Mammary microvascular endothelial cell (primary cell): ENCODE results near the gene WDR6. TPM values are rescaled to one million over a fixed set of nuclear protein-coding genes. Genes with fewer than 3 reads are reported as not detected.

Experiments used
- total RNA-seq: library from RNA; depleted of rRNA; stranded (reverse); fragments of >200 nt; gene quantifications from 2 replicates; pipeline ENCODE4 v1.2.3, GENCODE V29; 2015

WDR6 gene, protein sequence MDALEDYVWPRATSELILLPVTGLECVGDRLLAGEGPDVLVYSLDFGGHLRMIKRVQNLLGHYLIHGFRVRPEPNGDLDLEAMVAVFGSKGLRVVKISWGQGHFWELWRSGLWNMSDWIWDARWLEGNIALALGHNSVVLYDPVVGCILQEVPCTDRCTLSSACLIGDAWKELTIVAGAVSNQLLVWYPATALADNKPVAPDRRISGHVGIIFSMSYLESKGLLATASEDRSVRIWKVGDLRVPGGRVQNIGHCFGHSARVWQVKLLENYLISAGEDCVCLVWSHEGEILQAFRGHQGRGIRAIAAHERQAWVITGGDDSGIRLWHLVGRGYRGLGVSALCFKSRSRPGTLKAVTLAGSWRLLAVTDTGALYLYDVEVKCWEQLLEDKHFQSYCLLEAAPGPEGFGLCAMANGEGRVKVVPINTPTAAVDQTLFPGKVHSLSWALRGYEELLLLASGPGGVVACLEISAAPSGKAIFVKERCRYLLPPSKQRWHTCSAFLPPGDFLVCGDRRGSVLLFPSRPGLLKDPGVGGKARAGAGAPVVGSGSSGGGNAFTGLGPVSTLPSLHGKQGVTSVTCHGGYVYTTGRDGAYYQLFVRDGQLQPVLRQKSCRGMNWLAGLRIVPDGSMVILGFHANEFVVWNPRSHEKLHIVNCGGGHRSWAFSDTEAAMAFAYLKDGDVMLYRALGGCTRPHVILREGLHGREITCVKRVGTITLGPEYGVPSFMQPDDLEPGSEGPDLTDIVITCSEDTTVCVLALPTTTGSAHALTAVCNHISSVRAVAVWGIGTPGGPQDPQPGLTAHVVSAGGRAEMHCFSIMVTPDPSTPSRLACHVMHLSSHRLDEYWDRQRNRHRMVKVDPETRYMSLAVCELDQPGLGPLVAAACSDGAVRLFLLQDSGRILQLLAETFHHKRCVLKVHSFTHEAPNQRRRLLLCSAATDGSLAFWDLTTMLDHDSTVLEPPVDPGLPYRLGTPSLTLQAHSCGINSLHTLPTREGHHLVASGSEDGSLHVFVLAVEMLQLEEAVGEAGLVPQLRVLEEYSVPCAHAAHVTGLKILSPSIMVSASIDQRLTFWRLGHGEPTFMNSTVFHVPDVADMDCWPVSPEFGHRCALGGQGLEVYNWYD
- 81.6 and 87.9 TPM in 2 replicates for total RNA-seq

DNA sequence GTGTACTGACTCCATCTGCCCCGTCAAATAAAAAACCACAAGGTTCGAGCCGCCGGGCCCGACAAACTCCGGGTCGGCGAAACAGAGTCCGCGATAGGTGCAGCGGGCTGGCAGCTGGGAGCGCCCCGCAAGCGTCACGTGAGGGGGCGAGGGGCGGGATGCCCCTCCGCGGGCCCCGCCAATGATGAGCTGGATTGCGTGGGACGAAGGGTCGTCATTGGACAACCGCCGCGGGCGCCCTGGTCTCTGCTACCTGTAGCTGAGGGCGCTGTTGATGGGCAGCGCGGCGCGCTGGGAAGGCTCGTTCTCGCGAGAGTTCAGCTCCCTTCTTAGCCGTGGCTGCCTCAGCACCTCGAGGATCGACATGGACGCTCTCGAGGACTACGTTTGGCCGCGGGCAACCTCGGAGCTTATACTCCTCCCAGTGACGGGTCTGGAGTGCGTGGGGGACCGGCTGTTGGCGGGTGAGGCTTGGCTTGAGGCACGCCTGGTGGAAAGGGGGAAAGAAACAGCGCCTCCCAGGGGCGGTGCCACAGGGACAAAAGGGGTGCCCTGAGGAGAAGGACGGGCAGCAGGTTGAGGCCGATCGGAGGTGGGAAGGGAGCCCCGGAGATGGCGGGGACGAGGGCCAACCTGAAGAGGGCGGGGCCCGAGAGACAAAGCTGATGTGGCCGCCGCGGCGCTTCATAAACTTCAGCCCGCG is at the start of gene WDR6:
Gene WDR6, plus strand, starts transcription at position 324 of the 703 bp plus-strand sequence. Its CDS starts 41 bp downstream, at position 365.

DNA sequence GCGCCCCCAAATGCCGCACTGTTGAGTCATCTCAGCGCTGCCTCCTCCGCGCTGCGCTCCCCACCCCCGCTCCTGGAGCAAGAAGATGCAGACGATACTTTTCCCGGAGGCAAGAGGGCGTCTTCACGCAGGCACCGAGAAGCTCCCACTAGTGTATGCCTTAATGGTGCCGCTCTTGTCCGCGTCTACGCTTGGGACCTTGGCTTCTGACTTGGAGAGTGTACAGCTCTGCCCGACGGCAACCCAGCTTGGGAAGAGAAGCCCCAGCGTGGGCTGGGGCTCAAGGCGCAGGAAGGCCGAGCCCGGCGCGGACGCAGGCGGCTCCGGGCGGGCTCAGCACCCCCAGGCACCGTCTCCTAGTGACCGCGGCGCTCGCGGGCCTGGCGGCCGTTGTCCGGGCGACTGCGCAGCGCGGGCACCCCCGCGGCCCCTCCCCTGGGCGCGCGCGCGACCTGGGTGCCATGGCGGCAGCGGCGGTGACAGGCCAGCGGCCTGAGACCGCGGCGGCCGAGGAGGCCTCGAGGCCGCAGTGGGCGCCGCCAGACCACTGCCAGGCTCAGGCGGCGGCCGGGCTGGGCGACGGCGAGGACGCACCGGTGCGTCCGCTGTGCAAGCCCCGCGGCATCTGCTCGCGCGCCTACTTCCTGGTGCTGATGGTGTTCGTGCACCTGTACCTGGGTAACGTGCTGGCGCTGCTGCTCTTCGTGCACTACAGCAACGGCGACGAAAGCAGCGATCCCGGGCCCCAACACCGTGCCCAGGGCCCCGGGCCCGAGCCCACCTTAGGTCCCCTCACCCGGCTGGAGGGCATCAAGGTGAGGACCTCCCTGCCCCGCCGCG is 17.2 kb upstream of the WDR6 start, which contains the start of gene P4HTM:
Gene P4HTM, plus strand, starts transcription at position 446 of the 840 bp plus-strand sequence. Its CDS starts 16 bp downstream, at position 462.

DNA sequence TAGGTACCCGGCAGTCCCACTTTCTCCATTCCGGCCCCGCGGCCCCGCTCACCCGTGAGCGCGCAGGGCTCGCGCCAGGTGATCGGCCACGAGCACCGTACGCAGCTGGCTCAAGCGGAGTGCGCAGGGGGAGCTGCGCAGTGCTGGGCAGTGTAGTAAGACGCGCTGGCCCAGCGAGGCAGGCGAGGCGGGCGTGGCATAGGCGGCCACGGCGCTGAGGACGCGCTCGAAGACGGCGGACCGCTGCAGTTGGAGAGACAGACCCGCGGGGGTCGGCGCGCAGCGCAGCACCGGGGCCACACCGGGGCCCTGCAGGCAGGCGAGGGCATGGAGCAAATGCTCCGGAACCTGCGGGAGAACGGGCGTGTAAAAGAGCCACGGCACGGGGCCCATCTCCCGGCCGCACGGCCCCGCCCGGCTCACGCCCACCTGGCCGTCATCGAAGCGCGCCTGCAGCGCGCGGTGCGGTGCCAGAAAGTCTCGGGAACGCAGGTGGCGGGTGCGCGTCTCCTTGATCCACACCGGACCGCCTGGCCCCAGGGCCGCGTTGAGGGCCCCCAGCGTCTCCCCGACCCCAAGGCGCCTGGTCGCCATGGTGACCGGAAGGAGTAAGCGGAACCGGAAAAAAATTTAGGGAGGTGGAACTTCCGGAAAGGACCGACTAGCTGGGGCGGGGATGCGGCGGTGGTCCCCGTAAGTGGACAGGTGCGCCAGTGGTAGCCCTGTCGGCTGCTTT is 10.9 kb downstream of the WDR6 start, which contains the start of gene DALRD3:
Gene DALRD3, minus strand, starts transcription at position 610 of the 736 bp plus-strand sequence. Its CDS starts 16 bp downstream, at position 594.

DNA sequence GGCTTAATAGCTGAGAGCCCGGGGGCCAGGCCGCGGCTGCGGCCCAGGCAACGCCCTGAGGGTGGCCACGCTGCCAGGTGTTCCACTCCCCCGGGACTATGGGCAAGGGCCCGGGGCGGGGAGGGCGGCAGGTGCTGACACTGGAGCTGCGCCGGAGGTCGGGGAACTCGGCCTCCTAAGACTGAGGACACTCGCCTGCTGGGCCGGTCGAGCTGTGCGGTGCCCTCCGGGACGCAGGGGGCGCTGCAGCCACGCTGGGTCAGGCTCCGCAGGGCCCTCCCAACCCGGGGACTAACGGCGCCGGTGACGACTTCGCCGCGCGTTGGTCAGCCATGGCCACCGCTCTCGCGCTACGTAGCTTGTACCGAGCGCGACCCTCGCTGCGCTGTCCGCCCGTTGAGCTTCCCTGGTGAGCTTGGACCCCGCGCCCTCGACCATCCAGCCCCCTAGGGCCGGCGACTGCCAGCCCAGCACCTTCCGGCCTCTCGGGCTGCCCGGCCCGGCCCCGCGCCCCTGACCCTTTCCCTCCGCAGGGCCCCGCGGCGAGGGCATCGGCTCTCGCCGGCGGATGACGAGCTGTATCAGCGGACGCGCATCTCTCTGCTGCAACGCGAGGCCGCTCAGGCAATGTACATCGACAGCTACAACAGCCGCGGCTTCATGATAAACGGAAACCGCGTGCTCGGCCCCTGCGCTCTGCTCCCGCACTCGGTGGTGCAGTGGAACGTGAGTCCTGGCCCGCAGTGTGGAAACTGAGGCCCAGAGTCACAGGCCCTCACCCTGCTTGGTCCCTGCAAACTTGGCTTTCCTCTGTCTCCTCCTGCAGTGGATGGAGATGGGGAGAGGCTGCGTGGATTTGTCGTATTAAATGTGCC is 14.9 kb downstream of the WDR6 start, which contains the start of gene NDUFAF3:
Gene NDUFAF3, plus strand, starts transcription at position 309 of the 875 bp plus-strand sequence. Its CDS starts 24 bp downstream, at position 333.

DNA sequence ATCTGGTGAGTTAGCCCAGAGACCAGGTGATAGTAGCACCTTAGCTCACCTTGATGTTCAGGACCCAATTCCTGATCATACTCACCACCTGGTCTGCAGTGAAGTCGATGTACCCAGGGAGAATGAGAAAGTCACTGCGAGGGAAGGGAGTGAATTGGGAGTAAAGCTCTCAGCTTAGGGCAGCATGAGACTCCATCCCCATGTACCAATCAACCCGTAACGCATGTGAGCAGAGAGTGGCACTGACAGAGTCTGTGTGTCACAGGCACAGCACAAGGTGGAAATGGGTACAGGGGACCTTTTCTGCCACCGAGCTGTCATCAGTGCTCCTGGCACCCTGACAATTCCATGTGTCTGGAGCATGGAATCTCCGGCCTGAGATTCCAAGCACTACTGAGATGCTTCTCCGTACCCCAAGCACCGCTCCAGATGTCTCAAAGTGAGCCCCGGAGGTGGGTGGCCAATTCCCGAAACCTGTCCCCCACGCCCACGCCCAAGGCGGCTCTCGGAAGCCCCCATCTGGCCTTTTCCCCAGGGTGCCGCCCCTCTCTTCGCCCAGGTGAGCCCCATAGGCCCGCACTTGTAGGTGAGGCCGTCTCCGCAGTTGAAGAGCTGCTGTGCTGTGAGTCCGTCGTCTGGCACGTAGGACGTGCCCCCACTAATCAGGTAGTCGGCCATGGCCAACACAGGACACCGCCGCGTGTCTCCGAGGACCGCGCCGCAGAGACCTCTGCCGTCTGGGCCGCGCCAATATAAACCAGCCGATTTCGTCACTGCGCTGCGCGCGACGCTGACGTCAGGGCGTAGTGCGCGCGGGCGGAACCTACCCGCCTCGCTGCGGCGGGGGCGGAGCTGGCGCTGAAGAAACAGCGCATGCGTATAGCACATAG is 21.7 kb downstream of the WDR6 start, which contains the start of gene IMPDH2:
Gene IMPDH2, minus strand, starts transcription at position 726 of the 890 bp plus-strand sequence. Its CDS starts 48 bp downstream, at position 678.

Other genes with a start within 250 kb of the WDR6 start
- 33.2 and 41.7 TPM in 2 replicates for gene PRKAR2A, start 159.5 kb upstream of the WDR6 start, total RNA-seq
- 15.9 and 26.8 TPM in 2 replicates for gene SLC25A20, start 108.5 kb upstream of the WDR6 start, total RNA-seq
- gene ARIH2, start 88.5 kb upstream of the WDR6 start, total RNA-seq, result 53.3 and 72.0 TPM in 2 replicates
- gene P4HTM, start 17.1 kb upstream of the WDR6 start, total RNA-seq, result 15.7 and 16.0 TPM in 2 replicates
- 40.8 and 44.2 TPM in 2 replicates for gene DALRD3, start 11.2 kb downstream of the WDR6 start, total RNA-seq
- 134 and 158 TPM in 2 replicates for gene NDUFAF3, start 14.7 kb downstream of the WDR6 start, total RNA-seq
- 197 and 214 TPM in 2 replicates for gene IMPDH2, start 22.0 kb downstream of the WDR6 start, total RNA-seq
- gene QRICH1, start 86.7 kb downstream of the WDR6 start, total RNA-seq, result 60.2 and 79.0 TPM in 2 replicates
- gene QARS1, start 97.4 kb downstream of the WDR6 start, total RNA-seq, result 226 and 239 TPM in 2 replicates
- 29.2 and 31.3 TPM in 2 replicates for gene USP19, start 113.4 kb downstream of the WDR6 start, total RNA-seq
- gene LAMB2, start 125.7 kb downstream of the WDR6 start, total RNA-seq, result 338 and 396 TPM in 2 replicates
- gene CCDC71, start 158.9 kb downstream of the WDR6 start, total RNA-seq, result 25.3 and 31.4 TPM in 2 replicates
- 23.0 and 29.8 TPM in 2 replicates for gene KLHDC8B, start 164.2 kb downstream of the WDR6 start, total RNA-seq